A549 (cell line): Measurements from ENCODE around the gene ENTPD3. TPM values are rescaled to one million over a fixed set of nuclear protein-coding genes. Genes with fewer than 3 reads are reported as not detected.

ENCODE experiments used
- ATAC-seq, 2 experiments: fragments of 200-7000 bp in 1 of 2; fragments of >200 bp in 1 of 2; cut with Nextera tagmentation in 1 of 2; cut with Tn5 transposase in 1 of 2; 3 replicates each; pipeline versions ENCODE4 v1.8.0 to v1.9.1; 2018 to 2020; ENCODE audit warnings: mild to moderate bottlenecking in 1 of 2, moderate library complexity in 1 of 2
- CTCF ChIA-PET: fragments of 300-600 bp; sonication (Branson Sonifier 250); formaldehyde crosslinking; extraction: SDS; loops from one replicate; lab custom pipeline; 2021; ENCODE audit warnings: antibody characterized with exemption, inconsistent platforms; lab: Yijun Ruan, JAX
- POLR2A ChIA-PET: fragments of 350-600 bp; formaldehyde crosslinking; extraction: SDS; loops from one replicate; lab custom pipeline; 2021; ENCODE audit warnings: antibody characterized with exemption, inconsistent platforms; lab: Yijun Ruan, JAX
- DNase-seq, 2 experiments: peaks; one replicate each; pipeline versions ENCODE4 v3.0.0 to v3.0.0-alpha.2; 2011 to 2016; ENCODE audit warnings: low read depth in 1 of 2, low spot score in 1 of 2
- FAIRE-seq: peaks from 2 replicates; lab custom pipeline; 2011; peaks lifted over from hg19 to GRCh38; lab: Jason Lieb, UNC
- H3K27ac ChIP-seq, 2 experiments: fragments of >200 bp; sonication (Bioruptor Twin); formaldehyde crosslinking; 3 replicates each; pipeline ENCODE4 v1.5.1; 2016 to 2017
- H3K4me1 ChIP-seq: fragments of >200 bp; sonication (Bioruptor Twin); formaldehyde crosslinking; 3 replicates; pipeline ENCODE4 v1.6.1; 2016
- H3K4me2 ChIP-seq: fragments of >200 bp; sonication (Bioruptor Twin); formaldehyde crosslinking; 3 replicates; pipeline ENCODE4 v1.6.1; 2016
- H3K4me3 ChIP-seq: fragments of >200 bp; sonication (Bioruptor Twin); formaldehyde crosslinking; 3 replicates; pipeline ENCODE4 v1.5.1; 2016
- H3K9me3 ChIP-seq: fragments of >200 bp; sonication (Bioruptor Twin); formaldehyde crosslinking; 3 replicates; pipeline ENCODE4 v1.6.1; 2016
- BHLHE40 ChIP-seq: IDR thresholded peaks from 2 replicates; pipeline ENCODE4 v1.6.1; 2012; ENCODE audit warnings: low read depth, low read length, inconsistent platforms
- CBX2 ChIP-seq: fragments of 200-600 bp; sonication (generic); IDR thresholded peaks from 2 replicates; pipeline ENCODE4 v1.6.1; 2016; ENCODE audit warnings: low read depth, mild to moderate bottlenecking, borderline replicate concordance
- CEBPB ChIP-seq, 2 experiments: fragments of >200 bp in 1 of 2; sonication (Bioruptor Twin) in 1 of 2; formaldehyde crosslinking in 1 of 2; IDR thresholded peaks; 2 replicates each; pipeline ENCODE4 v1.6.1; 2012 to 2016
- CHD2 ChIP-seq: fragments of 150-350 bp; IDR thresholded peaks from 2 replicates; pipeline ENCODE4 v1.6.1; 2014; ENCODE audit warnings: low read length; ENCODE audit not compliant: partially characterized antibody
- CHD4 ChIP-seq: fragments of 200-600 bp; sonication (generic); IDR thresholded peaks from 2 replicates; pipeline ENCODE4 v1.6.1; 2016; ENCODE audit warnings: antibody characterized with exemption, mild to moderate bottlenecking, borderline replicate concordance
- CTCF ChIP-seq: fragments of >200 bp; sonication (Bioruptor Twin); formaldehyde crosslinking; IDR thresholded peaks from 3 replicates; pipeline ENCODE4 v1.5.1; 2016
- EHF ChIP-seq: fragments of 250-450 bp; sonication (Bioruptor Pico); IDR thresholded peaks from 2 replicates; pipeline ENCODE4 v1.5.0; 2020; ENCODE audit warnings: mild to moderate bottlenecking
- EP300 ChIP-seq, 2 experiments: fragments of >200 bp; sonication (Bioruptor Twin); formaldehyde crosslinking; IDR thresholded peaks; 2 replicates in 1 of 2; 3 replicates in 1 of 2; pipeline ENCODE4 v1.6.1; 2016 to 2017
- ESRRA ChIP-seq: fragments of 150-350 bp; IDR thresholded peaks from 2 replicates; pipeline ENCODE4 v1.6.1; 2014; ENCODE audit warnings: mild to moderate bottlenecking, low read length, borderline replicate concordance
- FOXS1 ChIP-seq: fragments of 250-450 bp; sonication (Bioruptor Pico); IDR thresholded peaks from 2 replicates; pipeline ENCODE4 v1.5.0; 2020; ENCODE audit warnings: mild to moderate bottlenecking, moderate library complexity
- GATA3 ChIP-seq: IDR thresholded peaks from 2 replicates; pipeline ENCODE4 v1.6.1; 2012; ENCODE audit warnings: borderline replicate concordance
- HOXA7 ChIP-seq: fragments of 250-450 bp; sonication (Bioruptor Pico); IDR thresholded peaks from 2 replicates; pipeline ENCODE4 v1.5.0; 2020; ENCODE audit warnings: mild to moderate bottlenecking, moderate library complexity
- MAZ ChIP-seq: fragments of 150-350 bp; IDR thresholded peaks from 2 replicates; pipeline ENCODE4 v1.6.1; 2014; ENCODE audit warnings: antibody characterized with exemption, low read depth, low read length, borderline replicate concordance
- MYC ChIP-seq: IDR thresholded peaks from 2 replicates; pipeline ENCODE4 v1.6.1; 2012; ENCODE audit warnings: mild to moderate bottlenecking, inconsistent platforms, low read length, improper control_type of control experiment, borderline replicate concordance
- NFE2L2 ChIP-seq: fragments of 150-350 bp; conservative IDR thresholded peaks from 2 replicates; pipeline ENCODE4 v1.6.1; 2014; ENCODE audit warnings: low read length
- PHF8 ChIP-seq: fragments of 200-600 bp; sonication (generic); IDR thresholded peaks from 2 replicates; pipeline ENCODE4 v1.6.1; 2016; ENCODE audit warnings: low read depth, mild to moderate bottlenecking, antibody characterized with exemption, moderate library complexity, borderline replicate concordance
- POLR2AphosphoS2 ChIP-seq: conservative IDR thresholded peaks from 2 replicates; pipeline ENCODE4 v1.6.1; 2012; ENCODE audit warnings: low read length, improper control_type of control experiment, inconsistent platforms
- RAD21 ChIP-seq, 2 experiments: fragments of >200 bp in 1 of 2; sonication (Bioruptor Twin) in 1 of 2; formaldehyde crosslinking in 1 of 2; IDR thresholded peaks in 1 of 2; conservative IDR thresholded peaks in 1 of 2; 2 replicates in 1 of 2; 3 replicates in 1 of 2; pipeline ENCODE4 v1.6.1; 2012 to 2018; ENCODE audit warnings: inconsistent platforms in 1 of 2
- RARB ChIP-seq: fragments of 250-450 bp; sonication (Bioruptor Pico); IDR thresholded peaks from 2 replicates; pipeline ENCODE4 v1.8.0; 2021; ENCODE audit warnings: mild to moderate bottlenecking, moderate library complexity
- RFX5 ChIP-seq: fragments of 450-650 bp; IDR thresholded peaks from 2 replicates; pipeline ENCODE4 v1.7.1; 2014; ENCODE audit warnings: antibody characterized with exemption, mild to moderate bottlenecking, moderate library complexity
- RNF2 ChIP-seq: fragments of 200-600 bp; sonication (generic); IDR thresholded peaks from 2 replicates; pipeline ENCODE4 v1.6.1; 2016; ENCODE audit warnings: low read depth, mild to moderate bottlenecking, antibody characterized with exemption, moderate library complexity, borderline replicate concordance
- SMC3 ChIP-seq: fragments of >200 bp; sonication (Bioruptor Twin); formaldehyde crosslinking; IDR thresholded peaks from 3 replicates; pipeline ENCODE4 v1.6.1; 2018; ENCODE audit warnings: inconsistent platforms
- TFCP2L1 ChIP-seq: fragments of 250-450 bp; sonication (Bioruptor Pico); IDR thresholded peaks from 2 replicates; pipeline ENCODE4 v1.5.0; 2021; ENCODE audit warnings: mild to moderate bottlenecking
- USF2 ChIP-seq: fragments of 450-650 bp; IDR thresholded peaks from 2 replicates; pipeline ENCODE4 v1.6.1; 2014; ENCODE audit warnings: antibody characterized with exemption
- ZC3H11A ChIP-seq: fragments of 450-650 bp; IDR thresholded peaks from 2 replicates; pipeline ENCODE4 v1.6.1; 2014; ENCODE audit warnings: antibody characterized with exemption, mild to moderate bottlenecking
- ZNF302 ChIP-seq: fragments of 250-450 bp; sonication (Bioruptor Pico); IDR thresholded peaks from 2 replicates; pipeline ENCODE4 v1.9.0; 2021; ENCODE audit warnings: inconsistent platforms, mild to moderate bottlenecking, moderate library complexity
- ZSCAN20 ChIP-seq: fragments of 250-450 bp; sonication (Bioruptor Pico); IDR thresholded peaks from 2 replicates; pipeline ENCODE4 v1.8.0; 2022; ENCODE audit warnings: mild to moderate bottlenecking, moderate library complexity
- WGBS: methylation state at CpG from one replicate; pipeline ENCODE4 v1.1.6; 2017; ENCODE audit errors: missing lambda C conversion rate; 5-methylcytosine and 5-hydroxymethylcytosine counted together
- polyA plus RNA-seq, 4 experiments: library from polyadenylated mRNA; depleted of rRNA in 3 of 4; stranded (reverse); fragments of >200 nt; fragmentation: RNase III in 1 of 4; extraction: RNeasy Plus Mini Kit Qiagen cat#74134 plus additional on column Dnase treatment in 1 of 4; gene quantifications; 2 replicates in 3 of 4; 3 replicates in 1 of 4; pipeline ENCODE4 v1.2.3, GENCODE V29; 2011 to 2017

ENTPD3 gene
- polyA plus RNA-seq, 2 of the 4 experiments (the other 2 are of a cell fraction), result not detected

GRCh38 chr3:40464339-40465110, 77.5 kb downstream of the ENTPD3 start:
- no peak overlapping the region for H3K4me3 ChIP-seq
- FAIRE-seq (no peak), DNase-seq (no peak), ATAC-seq (peak in 1 of 2 experiments; percentile 14; a peak in 2 of 6 replicates)
- H3K4me2 ChIP-seq, result no peak overlapping the region
- ChIA-PET POLR2A (no interaction called here), CTCF (interaction anchor here (0.6 to 1.4 kb wide), 3 partner anchors 10 to 525 kb away, joined by 3 to 5 read pairs (median 3); partner anchors contain the start of gene ZNF619)
- no peak overlapping the region for H3K27ac ChIP-seq
- no peaks in the 10 kb centered on the region for H3K9me3 ChIP-seq
- WGBS, result 94% methylated on average over 8 of the region's 9 CpGs
- no peak for TF ChIP-seq RARB (CRISPR knock-in tag)
- no peak for TF ChIP-seq ZC3H11A
- TF ChIP-seq MAZ, result no peak
- no peak for TF ChIP-seq EP300 (IDR thresholded peaks at IDR 0.05)
- TF ChIP-seq RNF2, result no peak
- no peak for TF ChIP-seq ZSCAN20 (CRISPR knock-in tag)
- TF ChIP-seq ESRRA, result no peak
- 0 out of 2 replicates have a peak, but pooled peaks have one; percentile 22 for TF ChIP-seq HOXA7 (CRISPR knock-in tag)
- no peak for TF ChIP-seq RFX5
- TF ChIP-seq CEBPB (IDR thresholded peaks at IDR 0.05), result no peak
- TF ChIP-seq POLR2AphosphoS2, result 0 out of 2 replicates have a peak, but pooled peaks have one; percentile 50
- no peak for TF ChIP-seq CTCF
- TF ChIP-seq EHF (CRISPR knock-in tag), result no peak
- H3K4me1 ChIP-seq, result peaks cover 11% of the 10 kb centered on the region; the same call in 1 of the 3 replicates

GRCh38 chr3:40465111-40465407, 78.1 kb downstream of the ENTPD3 start:
- FAIRE-seq, result no peak
- Histone ChIP-seq H3K4me3 (no peak overlapping the region), H3K4me1 (peaks cover 5% of the 10 kb centered on the region; the same call in 1 of the 3 replicates), H3K9me3 (no peaks in the 10 kb centered on the region), H3K27ac (no peak overlapping the region), H3K4me2 (no peak overlapping the region)
- no peak for DNase-seq
- TF ChIP-seq CHD2 (no peak), GATA3 (no peak), ZNF302 (CRISPR knock-in tag) (no peak), BHLHE40 (no peak), SMC3 (no peak), CHD4 (no peak), ZSCAN20 (CRISPR knock-in tag) (no peak), NFE2L2 (no peak), FOXS1 (no peak), PHF8 (no peak), TFCP2L1 (CRISPR knock-in tag) (no peak), USF2 (no peak), RAD21 (conservative IDR thresholded peaks at IDR 0.05 in 1 of 2, IDR thresholded peaks at IDR 0.05 in 1 of 2) (no peak), EP300 (IDR thresholded peaks at IDR 0.05) (no peak), CBX2 (no peak), MYC (no peak)
- POLR2A ChIA-PET, result no interaction called here
- peak in 1 of 2 experiments; percentile 19; a peak in 1 of 6 replicates for ATAC-seq
- WGBS, result 83% methylated on average over 4 of the region's 4 CpGs
- CTCF ChIA-PET, result interaction anchor here (1.4 kb wide), 1 partner anchor 10 kb away, joined by 5 read pairs; no protein-coding TSS in a partner anchor
